GM18868 (cell line): Measurements from ENCODE around the gene AGBL5.

Experiments
- ATAC-seq: cut with Tn5 transposase; IDR thresholded peaks from one replicate; pipeline ENCODE4 v1.9.1; 2021; ENCODE audit warnings: mild to moderate bottlenecking, moderate library complexity; ENCODE audit not compliant: unreplicated experiment

Gene AGBL5

DNA sequence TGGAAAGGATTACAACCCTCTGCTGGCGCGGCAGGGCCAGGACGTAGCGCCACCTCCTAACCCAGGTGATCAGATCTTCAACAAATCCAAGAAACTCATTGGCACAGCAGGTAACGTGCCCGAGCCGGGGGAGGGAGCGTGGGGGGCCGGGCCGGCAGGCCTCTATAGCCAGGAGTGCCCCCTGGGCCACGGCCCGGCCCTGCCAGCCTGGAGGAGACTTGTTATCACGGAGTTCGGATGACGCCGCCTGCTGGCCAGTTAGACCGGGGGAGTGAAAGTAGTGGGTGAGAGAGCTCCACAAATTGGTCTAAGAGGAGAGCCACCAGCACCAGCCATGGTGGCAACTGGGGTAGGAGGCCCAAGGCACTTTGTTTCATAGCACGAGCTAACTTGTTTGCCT, 27.3 kb upstream of the AGBL5 start:
- no peak for ATAC-seq

DNA sequence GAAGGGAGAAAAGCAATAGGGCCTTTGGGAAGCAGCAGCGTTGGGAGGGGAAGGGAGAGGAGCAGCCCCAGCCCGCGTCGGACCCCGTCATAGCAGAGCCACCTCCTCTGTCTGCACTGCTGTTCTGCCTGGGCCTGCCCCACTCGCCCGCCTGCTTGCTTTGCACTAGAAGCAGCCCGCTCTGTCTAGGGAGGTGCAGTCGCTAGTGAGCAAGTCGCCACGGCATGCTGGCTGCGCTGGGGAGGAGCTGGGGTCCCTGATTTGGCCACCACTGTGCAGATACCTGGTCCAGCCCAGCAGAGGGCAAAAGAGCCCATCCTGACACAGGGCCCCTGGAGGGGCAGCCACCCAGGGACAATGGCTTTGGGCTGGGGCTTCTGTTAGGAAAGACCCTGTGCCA, 26.7 kb upstream of the AGBL5 start:
- ATAC-seq: no peak

DNA sequence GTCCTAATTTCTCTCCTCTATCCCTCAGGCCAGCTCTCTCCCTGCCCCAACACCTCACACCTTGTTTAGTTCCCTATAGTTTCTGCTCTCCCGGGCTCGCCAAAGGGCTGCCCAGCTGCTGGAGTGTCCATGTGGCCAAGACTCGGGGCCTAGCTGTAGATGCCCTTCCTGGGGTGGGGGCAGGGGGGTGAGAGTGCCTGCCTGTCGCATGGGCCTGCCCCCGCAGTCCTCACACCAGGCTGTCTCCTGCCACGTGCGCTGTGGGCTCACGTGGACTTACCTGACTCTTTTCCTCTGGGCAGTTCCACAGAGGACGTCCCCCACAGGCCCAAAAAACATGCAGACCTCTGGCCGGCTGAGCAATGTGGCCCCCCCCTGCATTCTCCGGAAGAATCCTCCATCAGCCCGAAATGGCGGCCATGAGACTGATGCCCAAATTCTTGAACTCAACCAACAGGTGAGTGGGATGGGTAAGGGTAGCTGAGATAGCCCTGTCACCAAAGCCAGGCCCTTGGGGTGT, 26.1 kb upstream of the AGBL5 start:
- ATAC-seq: no peak

DNA sequence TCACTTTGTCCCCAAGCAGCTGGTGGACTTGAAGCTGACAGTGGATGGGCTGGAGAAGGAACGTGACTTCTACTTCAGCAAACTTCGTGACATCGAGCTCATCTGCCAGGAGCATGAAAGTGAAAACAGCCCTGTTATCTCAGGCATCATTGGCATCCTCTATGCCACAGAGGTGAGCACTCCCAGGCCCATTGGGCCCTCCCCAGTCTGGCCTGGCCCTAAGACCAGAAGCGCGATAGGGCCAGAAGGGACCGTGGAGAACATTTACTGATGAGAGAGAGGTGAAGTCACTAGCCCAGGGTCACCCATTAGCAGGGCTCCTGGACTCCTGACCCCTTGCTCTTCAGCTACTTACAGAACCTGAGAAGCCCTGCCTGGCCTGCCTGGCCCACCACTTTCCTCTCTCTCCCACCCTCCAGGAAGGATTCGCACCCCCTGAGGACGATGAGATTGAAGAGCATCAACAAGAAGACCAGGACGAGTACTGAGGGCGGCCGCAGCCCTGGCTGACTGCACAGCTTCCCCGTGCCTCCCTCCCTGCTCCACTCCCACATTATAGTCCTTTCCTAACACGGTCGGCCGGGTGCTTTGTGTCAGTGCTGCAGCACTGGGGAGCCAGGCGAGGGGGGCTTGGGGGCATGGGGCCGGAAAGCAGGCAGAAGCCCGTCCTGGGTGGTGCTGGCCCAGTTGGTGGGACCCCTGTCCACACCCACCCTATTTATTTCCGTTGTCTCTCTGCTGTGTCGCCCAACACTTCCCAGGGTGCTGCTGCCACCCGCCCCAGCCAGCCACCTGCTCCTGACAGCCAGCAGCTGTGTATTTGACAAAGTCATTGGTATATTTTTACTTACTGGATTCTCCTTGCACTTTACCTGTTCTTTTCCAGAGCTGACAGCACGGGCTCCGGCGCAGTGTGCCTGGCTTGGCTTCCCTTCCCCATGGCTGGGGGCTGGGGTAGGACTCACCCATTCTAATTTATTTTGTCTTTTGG, 25.3 kb upstream of the AGBL5 start:
- no peak for ATAC-seq

DNA sequence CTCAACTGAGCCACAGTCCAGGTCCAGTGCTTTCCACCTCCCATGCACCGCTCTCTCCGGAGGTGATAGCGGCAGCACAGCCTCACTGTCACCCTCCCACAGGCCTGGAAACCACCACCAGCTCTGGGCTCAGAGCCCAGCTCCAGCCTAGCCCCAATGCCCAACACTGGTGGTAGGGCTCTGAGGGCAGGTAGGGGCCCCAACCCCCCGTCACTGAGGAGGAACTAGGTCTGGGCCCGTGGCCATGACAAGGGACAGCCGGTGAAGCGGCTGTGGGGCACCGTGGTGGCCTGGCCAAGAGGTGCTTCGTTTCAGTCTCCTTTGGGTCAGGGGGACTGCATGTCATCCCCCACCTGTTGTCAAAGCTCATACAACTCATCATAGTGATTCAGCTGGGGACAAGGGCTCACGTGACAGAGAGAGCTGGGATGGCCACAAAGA, 24.2 kb upstream of the AGBL5 start:
- no peak for ATAC-seq

DNA sequence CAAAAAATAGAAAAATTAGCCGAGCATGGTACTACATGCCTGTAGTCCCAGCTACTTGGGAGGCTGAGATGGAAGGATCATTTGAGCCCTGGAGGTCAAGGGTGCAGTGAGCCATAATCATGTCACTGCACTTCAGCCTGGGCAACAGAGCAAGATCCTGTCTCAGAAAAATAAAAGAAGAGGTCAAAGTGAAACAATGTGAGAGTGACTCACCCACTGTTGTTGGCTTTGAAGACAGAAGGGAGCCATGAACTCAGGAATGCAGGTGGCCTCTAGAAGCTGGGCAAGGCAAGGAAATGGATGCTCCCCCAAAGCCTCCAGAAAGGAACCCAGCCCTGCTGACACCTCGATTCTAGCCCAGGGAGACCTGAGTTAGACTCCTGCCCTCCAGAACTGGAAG, 22.4 kb upstream of the AGBL5 start:
- no peak for ATAC-seq

DNA sequence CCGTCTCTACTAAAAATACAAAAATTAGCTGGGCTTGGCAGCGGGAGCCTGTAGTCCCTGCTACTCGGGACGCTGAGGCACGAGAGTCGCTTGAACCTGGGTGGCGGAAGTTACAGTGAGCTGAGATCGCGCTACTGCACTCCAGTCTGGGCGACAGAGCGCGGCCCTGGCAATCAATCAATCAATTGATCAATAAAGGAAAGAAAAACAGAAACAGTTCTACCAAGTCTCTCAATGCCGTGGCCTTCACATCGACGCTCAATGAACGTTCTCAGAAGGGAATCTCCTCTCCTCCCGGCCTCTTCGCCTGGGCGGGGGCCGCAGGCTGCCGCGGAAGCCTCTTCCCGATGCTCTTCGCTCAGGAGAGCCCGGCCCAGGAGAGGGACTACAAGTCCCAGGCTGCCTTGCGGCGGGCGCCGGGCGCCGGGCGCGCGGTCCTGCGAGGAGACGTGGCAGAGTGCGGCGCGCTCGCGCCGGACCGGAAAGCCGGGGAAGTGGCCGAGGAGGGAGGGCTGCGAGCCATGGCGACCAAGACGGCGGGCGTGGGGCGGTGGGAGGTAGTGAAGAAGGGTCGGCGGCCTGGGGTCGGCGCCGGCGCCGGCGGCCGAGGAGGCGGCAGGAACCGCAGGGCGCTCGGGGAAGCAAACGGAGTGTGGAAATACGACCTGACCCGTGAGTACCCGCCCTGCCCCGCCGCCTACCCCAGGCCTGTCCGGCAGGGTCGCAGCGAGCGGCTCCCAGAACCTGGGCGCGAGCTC, 18.8 kb upstream of the AGBL5 start, which contains the start of gene TMEM214:
TMEM214 (plus strand) TSS at position 471 of the 758 bp plus-strand sequence; CDS start at position 522, 51 bp downstream.
- peak; percentile 96 for ATAC-seq

DNA sequence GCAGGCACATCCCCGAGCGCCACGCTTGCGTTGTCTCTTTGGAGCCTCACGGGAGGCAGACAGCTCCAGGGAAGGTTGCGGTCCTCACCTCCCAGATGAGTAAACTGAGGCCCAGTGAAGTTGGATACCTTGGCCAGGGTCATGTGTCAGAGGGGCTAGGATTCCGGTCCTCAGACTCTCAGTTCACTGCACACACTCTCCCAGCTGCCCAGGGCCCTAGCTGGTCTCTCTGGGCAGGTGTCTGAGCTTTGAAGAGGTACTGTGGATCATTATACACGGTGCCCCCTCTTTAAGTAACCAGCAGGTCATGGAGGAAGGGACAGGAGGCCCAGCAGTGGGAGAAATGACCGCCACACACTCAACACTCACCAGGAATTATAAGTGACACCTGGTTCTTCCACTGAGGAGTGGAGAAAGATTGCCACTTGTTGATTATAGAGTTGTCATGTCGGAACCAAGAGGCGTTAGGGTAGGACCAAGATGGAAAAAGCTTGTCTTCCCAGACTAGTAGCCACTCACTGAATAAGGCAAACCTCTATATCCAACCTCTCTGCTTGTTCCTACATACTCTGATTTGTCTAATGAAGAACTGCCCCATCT, 18.1 kb upstream of the AGBL5 start:
- ATAC-seq: no peak

DNA sequence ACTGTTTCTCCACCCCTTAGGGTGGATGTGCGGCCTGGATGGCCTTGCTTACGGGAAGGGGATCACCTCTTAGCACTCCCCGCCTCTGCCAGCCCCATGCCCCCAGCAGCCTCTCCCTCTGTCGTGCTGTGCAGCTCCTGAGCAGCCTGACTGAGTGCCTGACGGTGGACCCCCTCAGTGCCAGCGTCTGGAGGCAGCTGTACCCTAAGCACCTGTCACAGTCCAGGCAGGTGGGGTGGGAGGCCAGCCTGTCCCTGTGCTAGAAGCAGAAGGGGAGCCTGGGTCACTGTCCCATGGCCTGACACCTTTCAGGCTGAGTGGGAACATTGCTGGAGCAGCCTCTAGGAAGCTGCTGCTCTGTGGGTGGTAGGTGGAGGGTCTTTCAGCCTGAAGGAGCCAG, 13.5 kb upstream of the AGBL5 start:
- no peak for ATAC-seq

DNA sequence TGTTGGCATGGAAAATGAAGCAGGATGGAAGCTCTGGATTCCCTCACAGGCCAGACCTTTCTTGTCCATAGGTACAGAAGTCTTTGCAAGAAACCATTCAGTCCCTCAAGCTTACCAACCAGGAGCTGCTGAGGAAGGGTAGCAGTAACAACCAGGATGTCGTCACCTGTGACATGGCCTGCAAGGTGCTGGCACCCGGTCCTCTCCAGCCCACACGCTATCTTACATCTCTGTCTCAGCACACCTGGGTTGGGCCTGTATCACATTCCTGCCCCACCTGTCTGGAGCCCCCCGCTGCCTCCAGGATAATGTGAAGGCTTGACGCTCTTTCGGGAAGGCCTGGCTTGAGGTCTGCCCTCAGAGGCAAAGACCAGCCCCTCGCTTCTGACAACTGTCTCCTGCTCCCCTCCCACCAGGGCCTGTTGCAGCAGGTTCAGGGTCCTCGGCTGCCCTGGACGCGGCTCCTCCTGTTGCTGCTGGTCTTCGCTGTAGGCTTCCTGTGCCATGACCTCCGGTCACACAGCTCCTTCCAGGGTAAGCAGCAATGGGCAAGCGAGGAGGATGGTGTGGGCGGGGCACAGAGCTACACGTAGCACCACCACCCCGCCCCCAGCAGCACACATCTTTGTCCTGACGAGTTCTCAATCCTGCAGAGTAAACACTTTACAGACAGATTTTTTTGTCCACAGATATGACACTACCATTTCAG, 12.7 kb upstream of the AGBL5 start:
- ATAC-seq: no peak

DNA sequence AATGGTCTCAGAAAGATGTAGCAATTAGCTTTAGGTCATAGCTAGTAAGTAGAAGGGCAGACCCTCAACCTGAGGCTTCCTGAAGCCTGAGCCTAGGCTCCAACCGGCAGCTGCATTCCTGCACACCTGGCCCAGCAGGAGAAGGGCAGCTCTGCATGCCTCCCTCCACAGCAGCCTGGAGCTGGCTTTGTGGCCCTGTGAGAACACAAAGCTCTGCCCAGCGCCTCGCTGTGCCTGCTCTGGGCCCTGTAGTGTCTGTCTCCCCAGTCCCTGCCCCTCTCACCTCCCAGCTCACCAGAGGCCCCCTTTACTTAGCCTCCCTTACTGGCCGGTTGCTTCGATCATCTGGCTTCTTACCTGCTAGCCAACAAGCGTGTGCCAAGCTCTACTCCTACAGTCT, 12.0 kb upstream of the AGBL5 start:
- no peak for ATAC-seq

DNA sequence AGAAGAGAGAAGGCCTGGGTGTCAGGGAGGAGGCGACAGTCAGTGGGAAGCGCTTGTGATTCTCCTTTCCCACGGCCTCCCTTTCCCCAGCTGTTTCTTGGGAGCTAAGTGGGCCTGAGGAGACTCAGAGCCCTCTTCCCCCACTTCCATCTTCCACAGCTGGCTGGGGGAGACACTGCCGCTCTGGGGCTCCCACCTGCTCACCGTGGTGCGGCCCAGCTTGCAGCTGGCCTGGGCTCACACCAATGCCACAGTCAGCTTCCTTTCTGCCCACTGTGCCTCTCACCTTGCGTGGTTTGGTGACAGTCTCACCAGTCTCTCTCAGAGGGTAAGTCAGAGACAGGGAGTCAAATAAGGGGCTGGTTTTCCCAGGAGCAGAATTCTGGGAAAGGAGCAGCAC, 11.6 kb upstream of the AGBL5 start:
- no peak for ATAC-seq

DNA sequence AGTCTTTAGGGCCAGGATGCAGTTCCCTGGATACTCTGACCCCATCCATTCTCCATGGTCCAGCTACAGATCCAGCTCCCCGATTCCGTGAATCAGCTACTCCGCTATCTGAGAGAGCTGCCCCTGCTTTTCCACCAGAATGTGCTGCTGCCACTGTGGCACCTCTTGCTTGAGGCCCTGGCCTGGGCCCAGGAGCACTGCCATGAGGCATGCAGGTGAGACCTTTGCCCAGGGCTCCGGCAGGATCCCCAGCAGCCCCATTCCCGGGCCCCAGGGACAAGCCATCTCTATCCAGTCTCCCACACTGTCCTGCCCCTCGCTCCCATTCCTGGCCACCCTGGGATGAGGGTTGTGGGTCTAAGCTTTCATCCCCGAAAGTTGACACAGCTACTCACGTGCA, 11.2 kb upstream of the AGBL5 start:
- ATAC-seq: no peak

DNA sequence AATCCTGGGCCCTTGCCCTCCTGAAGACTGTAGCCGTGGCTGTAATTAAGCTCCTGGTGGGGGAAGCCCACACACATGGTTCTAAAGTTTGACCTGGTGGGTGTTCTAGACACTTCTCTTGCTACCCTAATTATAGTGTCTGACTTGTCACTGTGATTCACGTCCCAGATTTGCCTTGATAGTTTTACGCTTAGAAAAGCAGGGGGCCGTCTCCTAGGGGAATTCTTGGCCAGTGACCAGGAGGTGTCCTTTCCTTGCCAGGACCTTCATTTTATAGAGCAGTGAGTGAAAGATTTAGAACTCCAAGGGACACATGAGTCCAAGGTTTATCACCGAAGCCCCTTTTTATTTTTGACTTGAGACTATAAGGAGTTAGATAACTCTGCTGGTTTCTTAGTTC, 9.7 kb upstream of the AGBL5 start:
- peak; percentile 42 for ATAC-seq

DNA sequence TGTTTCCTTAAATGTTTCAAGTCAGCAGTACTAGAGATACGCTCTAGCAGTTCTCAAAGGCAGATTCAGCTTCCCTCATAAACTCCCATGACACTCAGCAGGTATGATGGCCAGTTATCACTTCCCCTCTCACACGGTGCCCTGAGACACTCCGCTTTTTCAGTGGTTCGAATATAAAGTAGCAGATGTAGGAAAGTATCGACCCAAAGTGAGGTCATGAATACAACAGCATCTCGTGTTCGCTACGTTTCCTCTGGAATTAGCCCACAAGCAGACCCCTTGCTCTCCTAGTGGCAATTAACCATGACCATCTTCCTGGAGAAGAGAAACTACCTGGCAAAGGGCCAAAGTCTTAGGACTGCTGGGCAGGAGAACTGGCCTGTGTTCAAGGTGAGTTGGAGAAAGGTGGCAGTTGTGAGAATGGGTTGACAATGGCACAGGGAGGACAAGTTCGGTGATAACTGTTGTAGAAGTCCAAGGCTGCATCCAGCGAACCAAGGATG, 9.3 kb upstream of the AGBL5 start:
- peak; percentile 85 for ATAC-seq

DNA sequence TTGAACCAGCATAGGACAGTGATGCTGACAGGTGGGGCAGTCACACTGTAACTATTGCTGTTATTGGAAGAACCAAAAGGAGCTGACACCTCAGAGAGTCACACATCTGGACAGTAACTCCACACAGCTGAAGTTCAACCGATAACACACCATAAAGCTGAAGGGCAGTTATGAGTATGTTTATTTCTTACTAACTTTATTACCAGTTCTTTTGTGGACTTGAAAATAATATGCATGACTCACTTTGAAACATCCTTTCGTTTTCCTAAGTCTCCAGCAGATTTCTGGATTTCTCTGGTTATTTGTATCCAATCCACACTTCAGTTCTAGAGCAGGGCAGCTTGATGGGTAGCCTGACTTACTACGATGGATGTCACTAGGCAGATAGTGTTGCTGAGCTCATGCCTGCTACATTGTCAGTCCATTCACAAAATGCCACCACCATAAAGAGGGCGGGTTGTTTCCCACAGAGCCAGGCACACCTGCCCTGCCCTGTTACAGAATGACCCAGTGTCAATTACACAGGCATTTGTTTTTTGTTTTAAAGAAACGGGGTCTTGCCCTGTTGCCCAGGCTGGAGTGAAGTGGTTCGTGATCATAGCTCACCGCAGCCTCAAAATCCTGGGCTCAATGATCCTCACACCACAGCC, 8.4 kb upstream of the AGBL5 start:
- ATAC-seq: no peak

DNA sequence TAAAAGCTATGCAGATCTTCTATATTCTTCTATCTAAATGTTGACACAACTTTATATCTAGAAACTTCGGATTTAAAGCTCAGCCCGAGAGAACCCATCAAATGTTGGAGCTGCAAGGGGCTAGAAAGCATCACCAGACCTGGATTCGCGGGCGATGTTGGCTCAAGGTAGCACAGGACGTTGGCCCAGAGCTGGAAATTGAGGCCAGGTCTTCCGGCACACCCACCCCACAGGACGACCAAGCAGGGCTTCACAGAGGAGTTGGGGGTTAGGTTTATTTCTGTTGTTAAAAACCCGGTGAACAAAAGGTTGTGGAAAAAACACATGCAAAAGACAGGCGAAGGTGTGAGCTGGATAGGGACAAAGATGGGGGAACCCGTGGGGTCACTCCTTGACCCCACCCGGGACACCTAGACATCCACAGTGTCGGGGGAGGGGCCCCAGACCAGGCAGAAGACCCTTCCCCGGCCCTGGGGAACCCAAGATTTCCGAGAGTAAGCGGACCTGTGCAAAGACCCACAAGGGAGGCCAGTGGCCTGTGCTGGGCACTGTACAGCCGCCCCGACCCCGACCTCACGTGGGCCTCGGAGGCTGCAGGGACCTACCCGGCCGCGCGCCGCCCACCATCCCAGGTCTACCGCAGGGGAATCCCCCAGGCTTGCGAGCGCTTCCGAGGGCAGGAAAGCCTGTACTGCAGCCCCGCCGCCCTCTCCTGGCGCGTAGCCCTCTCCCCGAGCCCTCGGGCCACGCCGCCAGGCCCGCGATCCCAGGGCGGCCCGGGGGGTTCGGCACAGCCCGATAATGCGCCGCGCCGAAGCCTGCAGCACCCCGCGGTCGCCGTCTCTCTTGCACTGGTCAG, 1.8 kb upstream of the AGBL5 start:
- peak; percentile 30 for ATAC-seq

DNA sequence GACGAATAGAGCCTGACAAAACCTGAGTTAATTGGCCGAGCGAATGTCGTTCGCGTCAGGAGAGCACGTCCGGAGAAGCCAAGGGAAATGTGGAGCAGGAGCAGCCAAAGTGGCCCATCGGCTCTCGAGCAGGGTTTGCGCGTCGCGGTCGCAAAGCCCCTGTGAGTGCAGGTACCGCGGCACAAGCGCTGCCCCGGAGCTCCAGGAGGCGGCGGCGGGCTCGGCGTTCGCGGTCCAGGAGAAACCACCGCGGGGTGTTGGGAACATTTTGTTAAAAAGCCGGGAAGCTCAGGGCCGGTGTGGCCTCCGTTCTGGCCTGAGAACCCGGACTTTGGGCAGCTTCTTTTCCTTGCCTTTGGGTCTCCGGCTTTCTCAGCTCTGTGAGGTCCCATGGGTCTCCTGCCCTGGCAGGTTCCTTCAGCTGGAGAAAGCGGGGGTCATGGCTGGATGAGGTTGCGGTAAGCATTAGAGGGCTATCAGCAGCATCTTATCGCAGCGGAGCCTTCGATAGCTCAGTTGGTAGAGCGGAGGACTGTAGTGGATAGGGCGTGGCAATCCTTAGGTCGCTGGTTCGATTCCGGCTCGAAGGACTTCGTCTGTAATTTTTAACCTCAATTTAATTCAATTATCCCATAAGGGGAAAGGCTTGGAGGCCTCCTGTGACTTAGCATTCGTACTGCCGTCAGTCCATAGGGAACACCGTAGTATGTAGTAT, 1.0 kb upstream of the AGBL5 start:
- peak; percentile 50 for ATAC-seq
